Stimulated activated CD8-positive, alpha-beta memory T cell treated with anti-CD3 and anti-CD28 coated beads, Interleukin-2, amount 100 ng/mL, for 48 hours (primary cell): ENCODE data around the gene GARS1.

ENCODE experiments used
- DNase-seq, 2 donors: peaks; one replicate each; pipeline ENCODE4 v3.0.0-alpha.2; 2020; ENCODE audit warnings: low read depth in 2 of 2

Gene GARS1

GRCh38 chr7:30655096-30655970 is 60.7 kb downstream of the GARS1 start:
- DNase-seq = no peak

- no peak for DNase-seq
Measured at GRCh38 chr7:30656006-30656957, 61.6 kb downstream of the GARS1 start.

GRCh38 chr7:30657131-30657530 is 62.5 kb downstream of the GARS1 start:
- DNase-seq = no peak

- no peak for DNase-seq
Measured at GRCh38 chr7:30658479-30659074, 63.9 kb downstream of the GARS1 start.

GRCh38 chr7:30659312-30659711 is 64.6 kb downstream of the GARS1 start:
- no peak for DNase-seq

- no peak for DNase-seq
Measured at GRCh38 chr7:30660331-30661255, 65.9 kb downstream of the GARS1 start.

GRCh38 chr7:30661926-30662325 is 67.2 kb downstream of the GARS1 start:
- DNase-seq = no peak

GRCh38 chr7:30662431-30662939 is 67.8 kb downstream of the GARS1 start:
- no peak for DNase-seq

- no peak for DNase-seq
Measured at GRCh38 chr7:30663414-30663813, 68.7 kb downstream of the GARS1 start.

GRCh38 chr7:30664184-30664885 is 69.7 kb downstream of the GARS1 start:
- no peak for DNase-seq

GRCh38 chr7:30665043-30665442 is 70.4 kb downstream of the GARS1 start:
- no peak for DNase-seq

- no peak for DNase-seq
Measured at GRCh38 chr7:30665449-30665848, 70.8 kb downstream of the GARS1 start.

GRCh38 chr7:30667172-30667571 is 72.5 kb downstream of the GARS1 start:
- no peak for DNase-seq

GRCh38 chr7:30668102-30668501 is 73.4 kb downstream of the GARS1 start:
- no peak for DNase-seq

GRCh38 chr7:30671793-30672465 is 77.3 kb downstream of the GARS1 start:
- DNase-seq = no peak

- DNase-seq = no peak
Measured at GRCh38 chr7:30674420-30674819, 79.7 kb downstream of the GARS1 start.

GRCh38 chr7:30674876-30675275 is 80.2 kb downstream of the GARS1 start:
- no peak for DNase-seq

GRCh38 chr7:30678805-30679204 is 84.1 kb downstream of the GARS1 start:
- DNase-seq = no peak

GRCh38 chr7:30679664-30680063 is 85.0 kb downstream of the GARS1 start:
- no peak for DNase-seq

- no peak for DNase-seq
Measured at GRCh38 chr7:30681331-30681797, 86.7 kb downstream of the GARS1 start.
